ENCODE measurements around the gene LCE1F.

The LCE1F gene

GRCh38 chr1:152753586-152753985 is 21.4 kb upstream of the LCE1F start:
- H3K27ac ChIP-seq (replicated peaks), result no peak overlapping the region
- H3K4me3 ChIP-seq (replicated peaks; ENCODE audit: insufficient read depth, low read length), result no peak overlapping the region
- H3K27me3 ChIP-seq (ENCODE audit: insufficient read depth, poor library complexity, severe bottlenecking), result no peaks in the 10 kb centered on the region
- DNase-seq (ENCODE audit: low read depth in 1 of 2, low spot score in 1 of 2), result no peak
- TF ChIP-seq POLR2AphosphoS5 (IDR thresholded peaks at IDR 0.05; ENCODE audit: low read depth) (no peak), REST (IDR thresholded peaks at IDR 0.05; ENCODE audit: insufficient replicate concordance, low read depth) (no peak), SPI1 (IDR thresholded peaks at IDR 0.05; ENCODE audit: borderline replicate concordance, low read depth) (no peak), CTCF (IDR thresholded peaks at IDR 0.05; ENCODE audit: insufficient read depth, low read length) (no peak), GABPA (IDR thresholded peaks at IDR 0.05; ENCODE audit: low read depth) (no peak)

GRCh38 chr1:152756872-152757271 is 18.1 kb upstream of the LCE1F start:
- H3K4me3 ChIP-seq (replicated peaks; ENCODE audit: insufficient read depth, low read length), result no peak overlapping the region
- TF ChIP-seq GABPA (IDR thresholded peaks at IDR 0.05; ENCODE audit: low read depth) (no peak), POLR2AphosphoS5 (IDR thresholded peaks at IDR 0.05; ENCODE audit: low read depth) (no peak), CTCF (IDR thresholded peaks at IDR 0.05; ENCODE audit: insufficient read depth, low read length) (no peak), REST (IDR thresholded peaks at IDR 0.05; ENCODE audit: insufficient replicate concordance, low read depth) (no peak), SPI1 (IDR thresholded peaks at IDR 0.05; ENCODE audit: borderline replicate concordance, low read depth) (no peak)
- no peaks in the 10 kb centered on the region for H3K27me3 ChIP-seq (ENCODE audit: insufficient read depth, poor library complexity, severe bottlenecking)
- no peak for DNase-seq (ENCODE audit: low read depth in 1 of 2, low spot score in 1 of 2)
- no peak overlapping the region for H3K27ac ChIP-seq (replicated peaks)

GRCh38 chr1:152757747-152758146 is 17.2 kb upstream of the LCE1F start, which contains the start of gene KPRP:
KPRP (plus strand) TSS chr1:152758025; CDS start chr1:152759589, 1,564 bp downstream.
- Histone ChIP-seq H3K27ac (replicated peaks) (no peak within 1 kb of the TSS), H3K4me3 (replicated peaks; ENCODE audit: insufficient read depth, low read length) (no peak within 1 kb of the TSS), H3K27me3 (ENCODE audit: insufficient read depth, poor library complexity, severe bottlenecking) (no peaks in the 10 kb centered on the region)
- DNase-seq (ENCODE audit: low read depth in 1 of 2, low spot score in 1 of 2), result no peak
- TF ChIP-seq CTCF (IDR thresholded peaks at IDR 0.05; ENCODE audit: insufficient read depth, low read length) (no peak), GABPA (IDR thresholded peaks at IDR 0.05; ENCODE audit: low read depth) (no peak), POLR2AphosphoS5 (IDR thresholded peaks at IDR 0.05; ENCODE audit: low read depth) (no peak), REST (IDR thresholded peaks at IDR 0.05; ENCODE audit: insufficient replicate concordance, low read depth) (no peak)
